NCI-H2227 treated with DMSO at 0.1 percent for 48 hours (cell line): ENCODE data around the gene CCNY.
"Not testable (repeated sequence)": the region's sequence is repeated elsewhere in the genome, so short reads cannot be mapped to it uniquely, and the experiment has no call there.

Source experiments
- DNase-seq: peaks from one replicate; lab custom pipeline; 2025; lab: John Stamatoyannopoulos, UW

CCNY gene

DNA sequence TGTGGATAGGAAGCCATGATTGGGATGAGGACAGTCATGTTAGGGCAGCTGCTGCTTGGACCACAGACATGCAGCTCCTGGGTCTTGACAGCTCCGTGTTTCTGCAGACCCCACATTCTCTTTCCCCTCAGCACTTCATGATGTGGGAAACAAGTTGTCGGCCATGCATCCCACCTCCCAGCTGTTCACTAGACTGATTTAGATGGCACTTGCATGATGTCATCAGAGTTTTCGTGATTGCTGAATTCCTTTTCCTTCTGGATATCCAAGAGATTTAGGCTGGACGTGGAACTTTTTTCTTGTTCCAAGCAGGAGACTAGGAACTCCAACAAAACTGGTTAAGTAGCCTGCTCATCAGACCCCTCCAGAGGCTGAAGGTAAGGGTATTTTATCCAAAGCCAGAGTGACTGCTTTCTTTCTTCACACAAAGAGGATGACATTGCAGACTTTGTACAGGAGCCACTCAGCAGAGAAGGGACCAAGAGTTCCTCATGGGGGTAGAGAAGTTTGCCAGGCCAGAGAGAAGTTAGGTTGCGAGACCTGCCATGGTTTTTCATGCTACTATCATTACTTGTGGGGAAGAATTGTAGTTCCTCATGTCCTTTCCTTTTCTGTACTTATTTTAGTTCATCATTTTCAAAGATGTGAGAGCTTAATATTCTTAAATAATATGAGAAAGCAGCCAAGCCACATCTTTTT is 151.2 kb downstream of the CCNY start:
- DNase-seq: no peak

- no peak for DNase-seq
Measured at GRCh38 chr10:35488228-35488627, 151.9 kb downstream of the CCNY start.

GRCh38 chr10:35492386-35493195 is 156.3 kb downstream of the CCNY start:
- no peak for DNase-seq

GRCh38 chr10:35493196-35494118 is 157.1 kb downstream of the CCNY start:
- DNase-seq: no peak

GRCh38 chr10:35495521-35496119 is 159.3 kb downstream of the CCNY start:
- no peak for DNase-seq

DNA sequence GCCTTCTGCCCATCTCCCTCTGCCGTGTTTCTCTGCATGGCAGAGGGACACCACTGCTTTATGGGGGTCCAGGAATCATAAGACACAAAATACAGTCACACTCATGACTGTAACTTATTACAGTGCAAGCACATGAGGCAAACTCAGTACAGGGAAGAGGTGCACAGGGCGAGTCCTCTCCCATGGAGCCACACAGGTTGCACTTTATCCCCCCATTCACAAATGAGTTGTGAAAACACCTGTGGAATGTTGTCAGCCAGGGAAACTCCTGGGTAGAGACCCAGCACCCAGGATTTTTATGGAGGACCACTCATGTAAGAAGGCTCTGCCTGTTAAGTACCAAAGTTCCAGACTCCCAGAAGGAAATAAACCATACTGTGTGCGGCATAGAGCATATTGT is 161.6 kb downstream of the CCNY start:
- no peak for DNase-seq

- DNase-seq: no peak
Measured at GRCh38 chr10:35498693-35499092, 162.4 kb downstream of the CCNY start.

- no peak for DNase-seq
Measured at GRCh38 chr10:35501923-35502322, 165.6 kb downstream of the CCNY start.

GRCh38 chr10:35502692-35503091 is 166.4 kb downstream of the CCNY start:
- DNase-seq: no peak

DNA sequence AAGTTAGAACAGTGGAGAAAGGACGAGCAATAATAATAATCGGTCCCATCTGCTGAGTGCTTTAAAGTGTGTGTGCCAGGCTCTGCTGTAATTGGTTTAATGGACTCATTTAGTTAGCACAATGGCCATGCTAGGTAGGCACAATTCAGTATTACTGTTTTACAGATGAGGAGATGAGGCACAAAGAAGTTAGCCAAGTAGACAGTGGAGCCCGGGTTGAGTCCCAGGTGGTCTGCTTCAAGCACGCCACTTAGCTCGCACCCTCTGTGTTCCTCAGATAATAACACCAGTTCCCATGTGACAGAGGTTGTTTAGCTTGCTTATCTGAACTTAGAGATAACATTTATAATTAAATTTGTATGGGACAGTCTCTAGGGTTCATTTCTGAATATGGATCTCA is 167.3 kb downstream of the CCNY start:
- DNase-seq: no peak

- no peak for DNase-seq
Measured at GRCh38 chr10:35504132-35504531, 167.8 kb downstream of the CCNY start.

DNA sequence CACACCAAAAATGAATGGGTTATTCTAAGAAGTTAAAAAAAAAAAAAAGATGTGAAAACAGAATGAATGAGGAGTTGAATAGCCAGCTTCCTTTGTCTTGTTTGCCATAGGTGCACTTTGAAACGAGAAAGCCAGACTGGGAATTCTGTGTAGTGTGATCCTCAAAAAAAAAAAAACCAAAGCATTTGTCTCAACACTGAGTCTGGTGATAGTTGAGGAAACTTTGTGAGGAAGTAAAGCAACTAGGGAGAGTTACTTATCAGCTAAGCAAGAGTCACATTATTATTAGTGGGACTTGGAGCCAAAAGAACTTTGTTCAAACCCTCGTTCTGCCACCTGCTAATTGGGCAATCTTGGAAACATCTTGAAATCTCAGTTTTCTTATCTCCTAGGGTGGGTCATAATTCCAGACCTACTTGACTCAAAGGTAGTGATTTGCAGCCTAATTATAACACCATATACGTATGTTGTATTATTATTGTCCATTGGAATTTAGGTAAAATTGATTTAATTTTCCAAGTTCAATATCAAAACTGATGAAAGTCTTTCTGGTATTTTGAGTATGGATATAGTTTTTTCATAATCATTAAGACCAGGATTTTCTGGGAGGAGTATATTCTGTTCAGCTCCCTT is 169.0 kb downstream of the CCNY start:
- DNase-seq: no peak

DNA sequence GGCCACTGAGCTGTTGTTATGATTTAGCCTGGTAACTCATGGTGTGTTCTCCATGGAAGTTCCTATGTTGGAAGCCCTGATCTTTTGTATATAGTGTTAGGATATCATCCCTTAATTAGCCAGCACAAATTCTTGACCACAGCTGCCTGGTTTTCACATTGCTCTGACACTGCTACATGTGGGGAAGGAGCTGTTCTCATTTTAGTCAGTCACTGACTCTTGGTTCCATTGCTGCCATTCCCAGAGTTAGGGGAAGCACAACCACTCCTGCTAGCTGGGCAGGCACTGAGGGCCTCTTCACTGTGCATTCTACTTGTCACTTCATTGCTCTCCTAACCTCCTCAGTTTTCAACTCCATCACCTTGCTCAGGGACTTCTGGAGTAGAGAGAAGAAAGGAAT is 170.4 kb downstream of the CCNY start:
- no peak for DNase-seq

DNA sequence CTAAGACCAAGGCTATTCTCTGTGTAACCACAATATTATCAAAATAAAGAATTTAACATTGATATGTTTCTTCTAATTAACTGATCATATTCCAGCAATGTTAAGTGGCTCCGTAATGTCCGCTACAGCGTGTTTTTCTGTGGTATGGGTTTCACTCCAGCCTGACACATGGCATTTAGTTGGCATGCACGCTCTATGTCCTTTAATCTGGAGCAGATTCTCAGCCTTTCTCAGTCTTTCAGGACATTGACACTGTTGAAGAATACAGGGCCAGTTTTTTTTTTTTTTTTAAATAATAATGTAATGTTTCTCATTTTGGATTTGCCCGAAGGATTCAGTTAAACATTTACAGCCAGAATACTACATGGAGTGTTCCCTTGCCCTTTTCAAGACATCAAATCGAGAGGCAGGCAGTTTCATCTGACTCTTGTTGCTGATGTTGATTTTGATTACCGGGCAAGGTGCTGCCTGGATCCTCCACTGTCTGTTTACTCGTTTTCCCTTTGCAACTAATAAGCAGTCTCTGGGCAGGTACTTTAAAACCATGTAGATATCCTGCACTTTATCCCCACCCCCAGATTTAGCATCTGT is 171.3 kb downstream of the CCNY start:
- DNase-seq: no peak

DNA sequence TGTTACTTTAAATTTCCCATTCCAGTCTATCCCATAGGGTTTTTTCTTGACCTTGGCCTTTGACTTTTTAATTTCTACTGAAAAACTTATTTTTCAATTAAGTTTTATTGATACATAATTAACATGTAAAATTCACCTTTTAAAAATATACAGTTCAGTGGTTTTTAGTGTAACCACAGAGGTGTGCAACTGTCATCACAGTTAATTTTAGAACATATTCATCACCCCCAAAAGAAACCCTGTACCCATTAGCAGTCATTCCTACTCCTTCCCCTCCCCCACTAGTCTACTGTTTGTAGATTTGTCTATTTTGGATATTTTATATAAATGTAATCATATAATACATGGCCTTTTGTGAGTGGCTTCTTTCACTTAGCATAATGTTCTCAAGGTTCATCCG is 172.3 kb downstream of the CCNY start:
- DNase-seq: no peak

DNA sequence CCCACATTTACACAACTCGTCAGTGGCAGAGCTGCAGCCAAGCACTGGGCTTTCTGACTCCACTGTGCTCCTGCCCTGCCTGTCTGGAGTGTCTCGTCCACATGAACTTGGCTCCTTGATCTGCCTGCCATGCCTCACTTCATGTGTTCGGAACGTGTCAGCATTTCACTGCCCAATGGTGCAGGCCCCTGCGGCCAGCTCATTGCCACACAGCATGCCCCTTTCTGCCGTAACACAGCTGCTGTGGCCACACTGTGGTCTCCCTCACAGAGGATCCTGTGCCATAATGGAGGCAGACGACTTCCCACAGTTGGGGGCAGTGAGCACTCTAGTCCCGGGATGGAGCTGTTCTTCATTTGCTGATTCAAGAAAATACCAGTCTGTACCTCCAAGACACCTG is 174.6 kb downstream of the CCNY start:
- DNase-seq: no peak

DNA sequence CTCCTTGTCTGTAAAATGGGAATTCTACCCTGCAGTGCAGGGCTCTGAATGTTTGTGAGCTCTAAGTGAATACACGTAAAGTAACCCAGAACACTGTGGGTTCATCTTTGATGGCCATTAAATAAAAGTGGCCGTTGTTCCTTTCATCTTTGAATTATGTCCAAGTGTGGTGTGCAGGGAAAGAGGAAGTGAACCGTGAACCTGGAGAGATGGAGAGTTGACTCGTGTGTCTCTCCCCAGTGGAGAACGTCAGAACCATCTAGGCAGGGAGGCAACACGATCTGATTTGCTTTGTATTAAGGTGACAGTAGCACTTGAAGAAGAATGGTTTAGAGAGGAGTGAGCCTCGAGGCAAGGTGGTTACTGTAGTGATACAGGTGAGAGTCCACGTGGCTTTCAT is 175.3 kb downstream of the CCNY start:
- DNase-seq: no peak

GRCh38 chr10:35516102-35516670 is 179.9 kb downstream of the CCNY start:
- DNase-seq: no peak

- no peak for DNase-seq
Measured at GRCh38 chr10:35517431-35518181, 181.3 kb downstream of the CCNY start.

DNA sequence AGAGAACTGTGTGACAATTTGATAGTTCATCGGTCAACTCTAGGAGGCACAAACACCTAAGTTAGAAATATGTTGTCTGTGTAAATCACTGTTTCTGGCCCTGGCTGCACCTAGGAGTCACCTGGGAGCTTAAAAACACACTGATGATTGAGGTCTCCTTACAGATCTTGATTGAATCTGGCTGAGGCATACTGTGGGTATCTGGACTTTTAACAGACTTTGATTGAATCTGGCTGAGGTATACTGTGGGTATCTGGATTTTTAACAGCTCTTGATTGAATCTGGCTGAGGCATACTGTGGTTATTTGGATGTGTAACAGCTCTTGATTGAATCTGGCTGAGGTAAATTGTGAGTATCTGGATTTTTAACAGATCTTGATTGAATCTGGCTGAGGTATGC is 181.9 kb downstream of the CCNY start:
- DNase-seq: not testable (repeated sequence)
